Activated gamma-delta T cell treated with Interleukin-2 at 50 U/mL for 16 hours (primary cell): Measurements from ENCODE around the gene SMPD1.
"Not testable (repeated sequence)": the region's sequence is repeated elsewhere in the genome, so short reads cannot be mapped to it uniquely, and the experiment has no call there.

Experiments used
- DNase-seq: peaks from one replicate; pipeline ENCODE4 v3.0.0-alpha.2; 2020

The SMPD1 gene

DNA sequence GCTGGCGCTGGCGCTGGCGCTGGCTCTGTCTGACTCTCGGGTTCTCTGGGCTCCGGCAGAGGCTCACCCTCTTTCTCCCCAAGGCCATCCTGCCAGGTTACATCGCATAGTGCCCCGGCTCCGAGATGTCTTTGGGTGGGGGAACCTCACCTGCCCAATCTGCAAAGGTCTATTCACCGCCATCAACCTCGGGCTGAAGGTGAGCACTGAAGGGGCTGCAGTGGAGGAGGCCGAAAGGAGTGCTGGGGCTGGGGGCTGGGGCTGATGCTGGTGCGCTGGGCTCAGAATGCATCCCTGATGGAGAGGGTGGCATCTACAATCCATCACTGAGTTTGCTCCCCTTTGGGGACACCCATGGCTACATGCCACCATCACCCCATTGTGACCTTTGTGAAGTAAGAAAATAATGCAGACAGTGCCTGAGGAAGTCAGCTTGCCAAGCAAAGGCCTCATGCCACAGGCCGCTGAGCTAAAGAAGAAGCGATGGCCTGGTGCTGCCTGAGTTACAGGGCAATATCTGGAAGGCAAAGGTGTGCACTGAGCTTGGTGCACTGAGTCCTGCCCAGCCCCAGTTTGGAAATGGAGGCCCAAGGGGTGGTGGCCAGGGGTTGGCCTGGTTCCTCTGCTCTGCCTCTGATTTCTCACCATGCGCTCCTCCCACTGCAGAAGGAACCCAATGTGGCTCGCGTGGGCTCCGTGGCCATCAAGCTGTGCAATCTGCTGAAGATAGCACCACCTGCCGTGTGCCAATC lies 620 bp downstream of the SMPD1 start:
- peak; percentile 11 for DNase-seq

DNA sequence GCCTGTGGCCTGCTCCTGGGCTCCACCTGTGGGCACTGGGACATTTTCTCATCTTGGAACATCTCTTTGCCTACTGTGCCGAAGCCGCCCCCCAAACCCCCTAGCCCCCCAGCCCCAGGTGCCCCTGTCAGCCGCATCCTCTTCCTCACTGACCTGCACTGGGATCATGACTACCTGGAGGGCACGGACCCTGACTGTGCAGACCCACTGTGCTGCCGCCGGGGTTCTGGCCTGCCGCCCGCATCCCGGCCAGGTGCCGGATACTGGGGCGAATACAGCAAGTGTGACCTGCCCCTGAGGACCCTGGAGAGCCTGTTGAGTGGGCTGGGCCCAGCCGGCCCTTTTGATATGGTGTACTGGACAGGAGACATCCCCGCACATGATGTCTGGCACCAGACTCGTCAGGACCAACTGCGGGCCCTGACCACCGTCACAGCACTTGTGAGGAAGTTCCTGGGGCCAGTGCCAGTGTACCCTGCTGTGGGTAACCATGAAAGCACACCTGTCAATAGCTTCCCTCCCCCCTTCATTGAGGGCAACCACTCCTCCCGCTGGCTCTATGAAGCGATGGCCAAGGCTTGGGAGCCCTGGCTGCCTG lies 1.4 kb downstream of the SMPD1 start:
- DNase-seq, result no peak

DNA sequence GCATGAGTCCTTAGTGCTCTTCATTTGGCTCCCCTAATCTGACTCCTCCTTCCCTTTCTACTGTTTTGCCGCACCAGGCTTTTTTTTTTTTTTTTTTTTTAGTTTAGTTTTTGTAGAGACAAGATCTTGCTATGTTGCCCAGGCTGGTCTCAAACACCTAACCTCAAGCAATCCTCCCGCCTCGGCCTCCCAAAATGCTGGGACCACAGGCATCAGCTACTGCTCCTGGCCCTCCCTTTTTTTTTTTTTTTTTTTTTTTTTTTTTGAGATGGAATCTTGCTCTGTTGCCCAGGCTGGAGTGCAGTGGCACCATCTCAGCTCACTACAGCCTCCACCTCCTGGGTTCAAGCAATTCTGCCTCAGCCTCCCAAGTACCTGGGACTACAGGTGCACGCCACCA lies 2.0 kb downstream of the SMPD1 start:
- not testable (repeated sequence) for DNase-seq

GRCh38 chr11:6393989-6394670 lies 3.9 kb downstream of the SMPD1 start:
- no peak for DNase-seq

DNA sequence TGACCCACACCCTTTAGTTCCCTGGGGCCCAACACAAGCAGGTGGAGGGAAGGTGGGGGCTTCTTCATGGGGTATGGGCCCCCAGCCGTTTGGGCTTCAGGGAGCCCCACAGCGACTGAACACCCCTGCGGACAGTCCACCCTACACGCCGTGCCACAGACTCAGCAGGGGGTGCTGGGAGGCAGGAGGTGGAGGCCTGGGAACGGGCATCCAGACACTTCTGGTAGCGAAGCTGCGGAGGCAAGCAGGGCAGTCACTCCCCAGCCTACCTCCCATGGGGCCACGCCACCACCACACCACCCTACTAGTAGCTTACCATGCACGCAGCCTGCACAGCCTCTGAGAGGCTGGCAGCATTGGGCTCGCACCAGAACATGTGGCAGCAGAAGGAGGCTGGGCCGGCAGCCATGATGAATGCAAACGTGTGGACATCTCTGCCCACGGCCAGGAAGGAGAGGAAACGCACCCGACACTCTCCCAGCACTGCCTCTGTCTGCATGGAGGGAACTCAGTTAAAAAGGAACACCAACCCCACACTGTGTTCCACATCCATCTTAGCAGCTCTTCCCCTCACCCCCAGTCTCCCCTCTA lies 5.3 kb downstream of the SMPD1 start:
- DNase-seq, result no peak

GRCh38 chr11:6397156-6397555 lies 6.9 kb downstream of the SMPD1 start:
- DNase-seq, result no peak

GRCh38 chr11:6397636-6398035 lies 7.4 kb downstream of the SMPD1 start:
- DNase-seq, result no peak

DNA sequence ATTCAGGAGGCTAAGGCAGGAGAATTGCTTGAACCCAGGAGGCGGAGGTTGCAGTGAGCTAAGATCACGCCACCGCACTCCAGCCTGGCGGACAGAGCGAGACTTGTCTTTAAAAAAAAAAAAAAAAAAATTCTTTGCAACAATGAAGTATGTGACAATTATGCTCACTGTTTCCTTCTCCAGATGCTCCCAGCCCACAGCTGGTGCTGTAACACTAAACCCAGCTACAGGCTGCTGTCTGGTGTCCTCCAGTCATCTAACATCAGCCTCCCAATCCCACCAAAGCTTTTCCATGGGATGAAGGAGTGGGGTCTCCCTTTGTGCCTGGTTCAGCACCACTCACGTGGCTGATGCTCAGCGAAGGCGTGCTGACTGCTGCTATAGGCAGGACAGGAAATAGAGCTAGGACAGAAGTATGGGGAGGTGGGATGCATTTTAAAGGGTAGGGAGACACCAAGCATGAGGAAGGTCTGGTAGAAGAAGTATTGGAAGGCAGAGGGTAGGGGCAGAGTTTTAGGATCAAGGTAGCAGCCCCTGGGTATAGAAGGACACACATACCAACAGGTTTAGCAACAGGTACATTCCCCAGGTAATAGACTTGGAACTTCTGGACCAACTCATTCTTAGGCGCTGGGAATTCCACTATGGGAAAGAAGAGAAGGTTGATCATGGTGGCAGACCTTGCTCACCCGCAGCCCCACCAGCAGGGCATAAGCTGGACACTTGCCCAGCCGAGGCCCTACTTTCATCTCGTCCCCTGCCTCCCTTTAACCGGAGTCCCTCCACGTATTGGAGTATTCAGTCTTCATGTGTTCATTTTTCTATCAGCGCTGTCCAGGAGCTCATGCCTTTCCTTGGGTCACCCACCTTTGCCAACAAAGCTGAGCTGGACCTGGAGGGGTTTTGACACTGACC lies 10.4 kb downstream of the SMPD1 start:
- no peak for DNase-seq

GRCh38 chr11:6401464-6401863 lies 11.2 kb downstream of the SMPD1 start:
- DNase-seq, result no peak

DNA sequence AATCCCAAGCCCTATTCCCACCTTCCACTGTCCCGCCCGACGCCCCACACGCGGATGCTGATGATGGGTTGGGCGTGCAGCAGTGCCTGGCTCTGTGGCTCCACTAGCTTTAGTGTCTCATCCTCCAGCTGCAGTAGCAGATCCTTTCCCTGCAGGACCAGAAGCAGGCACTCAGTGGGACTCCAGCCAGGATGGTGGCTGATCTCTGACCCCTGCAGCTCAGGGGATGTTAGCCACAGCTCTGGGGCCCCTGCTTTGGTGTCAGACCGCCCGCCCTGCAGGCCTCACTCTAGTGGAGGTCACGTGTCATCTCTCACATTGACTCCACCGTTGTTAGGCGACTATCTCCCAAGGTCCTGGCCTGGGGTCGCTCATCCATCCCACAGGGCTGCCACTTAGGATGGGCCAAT lies 11.8 kb downstream of the SMPD1 start:
- peak; percentile 21 for DNase-seq

DNA sequence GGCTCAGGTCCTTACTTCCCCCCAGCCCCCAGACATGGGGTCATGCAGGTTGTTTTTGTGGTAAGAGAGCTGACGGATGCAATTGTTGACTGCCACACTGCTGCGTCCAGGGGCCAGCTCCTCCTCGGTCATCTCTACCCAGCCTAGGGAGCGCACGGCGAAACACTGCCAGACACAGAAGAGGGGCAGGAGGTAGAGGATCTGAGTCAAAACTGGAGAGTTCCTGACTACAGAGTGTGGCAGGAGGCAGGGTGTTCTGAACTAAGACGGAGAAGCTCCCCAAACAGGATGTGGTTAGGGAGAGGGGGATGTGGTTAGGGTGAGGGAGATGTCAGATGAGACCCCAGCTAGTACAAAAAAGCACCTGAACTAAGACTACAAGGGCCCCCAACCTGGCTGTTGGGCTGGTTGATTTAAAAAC lies 12.3 kb downstream of the SMPD1 start:
- peak; percentile 80 for DNase-seq

DNA sequence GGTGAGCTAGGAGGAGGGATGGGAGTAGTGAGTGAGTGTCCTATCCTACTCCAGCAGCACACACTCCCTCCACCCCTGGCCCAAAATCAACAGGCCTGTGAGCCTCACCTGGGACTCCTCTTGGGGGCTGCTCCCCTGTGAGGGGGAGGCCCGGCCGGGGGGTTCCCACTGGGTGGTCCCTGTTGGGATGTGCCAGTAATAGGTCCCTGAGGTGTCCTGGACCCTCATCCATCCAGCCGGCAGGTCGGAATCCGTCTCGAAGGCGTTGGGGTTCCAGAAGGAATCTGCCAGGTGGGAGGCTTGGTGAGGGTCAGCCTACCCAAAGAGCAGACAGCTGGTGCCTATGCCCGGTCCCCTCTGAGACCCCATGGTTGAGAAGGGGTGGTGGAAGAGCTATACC lies 13.3 kb downstream of the SMPD1 start:
- DNase-seq, result no peak

- peak; percentile 23 for DNase-seq
These were observed 14.2 kb downstream of the SMPD1 start for GRCh38 chr11:6404342-6405051.

GRCh38 chr11:6405052-6405667 lies 14.9 kb downstream of the SMPD1 start:
- no peak for DNase-seq

GRCh38 chr11:6405846-6406245 lies 15.6 kb downstream of the SMPD1 start:
- DNase-seq, result no peak

- DNase-seq, result no peak
These were observed 16.1 kb downstream of the SMPD1 start for GRCh38 chr11:6406370-6406769.

- no peak for DNase-seq
These were observed 20.6 kb downstream of the SMPD1 start for GRCh38 chr11:6410695-6411430.

DNA sequence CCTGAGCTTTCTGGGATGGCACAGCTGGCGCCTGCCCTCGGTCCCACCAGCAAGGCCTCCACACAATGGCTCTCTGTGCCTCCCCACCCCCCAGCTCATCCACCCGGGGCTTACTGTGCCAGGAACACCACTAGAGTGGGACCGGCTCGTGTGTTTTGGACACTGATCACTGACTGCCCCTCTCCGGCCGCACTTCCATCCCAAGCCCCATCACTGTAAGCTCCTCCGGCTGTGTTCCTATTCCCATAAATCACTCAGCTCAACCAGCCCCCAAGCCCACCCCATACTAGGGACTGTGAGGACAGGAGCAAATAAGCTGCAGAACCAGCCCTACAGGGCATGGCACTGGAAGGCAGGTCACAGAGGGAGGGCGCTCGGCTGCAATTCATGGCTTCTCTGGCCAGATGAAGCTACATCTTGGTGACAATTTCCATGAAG lies 21.3 kb downstream of the SMPD1 start:
- no peak for DNase-seq

DNA sequence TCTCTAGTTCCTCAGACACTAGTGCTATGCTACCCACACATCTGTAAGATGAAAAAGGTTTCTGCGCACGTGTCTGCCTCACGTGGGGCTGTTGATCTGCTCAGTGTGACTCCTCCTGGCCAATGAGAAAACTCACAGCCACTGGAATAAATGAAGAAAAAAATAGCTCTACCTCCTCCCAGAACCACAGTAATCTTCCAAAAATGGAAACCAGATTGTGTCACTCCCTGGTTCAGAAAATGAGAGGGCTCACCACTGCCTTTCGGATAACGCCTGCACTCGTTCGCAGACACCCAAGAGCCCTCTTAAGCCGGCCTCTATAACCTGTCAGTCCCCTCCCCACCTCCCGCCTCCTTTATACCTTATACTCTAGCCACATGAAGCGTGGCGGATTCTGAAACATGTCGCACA lies 23.5 kb downstream of the SMPD1 start:
- DNase-seq, result peak; percentile 16

DNA sequence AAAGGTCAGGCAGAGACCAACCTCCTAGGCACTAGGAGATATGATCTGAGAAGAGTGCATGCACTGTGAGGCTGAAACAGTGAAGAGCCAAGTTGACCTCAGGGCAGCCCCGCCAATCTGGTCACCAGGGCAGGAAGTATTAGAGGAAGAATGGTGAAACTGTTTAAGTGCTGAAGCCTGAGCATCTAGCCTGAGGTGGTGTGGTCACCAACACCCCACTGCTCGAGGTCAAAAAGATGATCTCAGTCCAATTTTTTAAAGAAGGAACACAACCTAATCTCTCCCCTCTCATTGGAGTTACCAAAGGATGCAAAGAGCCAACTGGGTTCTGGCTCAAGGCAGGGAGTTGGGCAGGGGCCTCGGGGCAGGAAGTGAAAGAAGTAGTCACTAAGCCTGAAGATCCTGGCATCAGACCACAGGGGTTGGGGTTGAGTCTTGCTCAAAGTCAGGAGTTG lies 24.6 kb downstream of the SMPD1 start:
- no peak for DNase-seq

DNA sequence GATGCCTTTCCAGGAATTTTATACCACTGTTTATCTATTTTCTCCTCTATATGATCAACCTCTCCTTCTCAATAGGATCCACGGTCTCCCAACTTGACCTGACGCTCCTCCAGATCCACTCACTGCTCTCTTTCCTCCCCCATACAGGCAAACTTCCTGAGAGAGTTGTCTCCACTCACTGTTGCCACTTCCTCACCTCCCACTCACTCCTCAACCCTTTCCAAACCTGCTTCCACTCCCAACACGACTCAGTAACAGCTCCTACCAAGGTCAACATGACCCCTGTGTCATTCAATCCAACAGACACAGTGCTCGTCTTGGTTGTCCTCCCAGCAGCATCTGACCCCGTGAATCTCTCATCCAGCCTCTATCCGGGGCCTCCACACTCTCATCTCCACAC lies 25.5 kb downstream of the SMPD1 start:
- no peak for DNase-seq
